OCI-LY1 (cell line): ENCODE results near the gene TRAPPC14.

ENCODE experiments used
- EZH2 ChIP-seq: fragments of 200-600 bp; sonication (generic), shearing (Covaris generic); IDR thresholded peaks from 2 replicates; pipeline ENCODE4 v1.8.0; 2017; ENCODE audit warnings: borderline replicate concordance, mixed run types, mild to moderate bottlenecking, antibody characterized with exemption, low read length, moderate library complexity, mixed read lengths
- TF ChIP-seq, protein P1 (sequence below): fragments of 200-600 bp; sonication (generic), shearing (Covaris generic); IDR thresholded peaks from 2 replicates; pipeline ENCODE4 v1.5.1; 2017; ENCODE audit warnings: mild to moderate bottlenecking, antibody characterized with exemption, low read length, moderate library complexity, mixed read lengths

GRCh38 chr7:100159099-100159623 is 638 bp upstream of the TRAPPC14 start:
- TF ChIP-seq, protein P1, sequence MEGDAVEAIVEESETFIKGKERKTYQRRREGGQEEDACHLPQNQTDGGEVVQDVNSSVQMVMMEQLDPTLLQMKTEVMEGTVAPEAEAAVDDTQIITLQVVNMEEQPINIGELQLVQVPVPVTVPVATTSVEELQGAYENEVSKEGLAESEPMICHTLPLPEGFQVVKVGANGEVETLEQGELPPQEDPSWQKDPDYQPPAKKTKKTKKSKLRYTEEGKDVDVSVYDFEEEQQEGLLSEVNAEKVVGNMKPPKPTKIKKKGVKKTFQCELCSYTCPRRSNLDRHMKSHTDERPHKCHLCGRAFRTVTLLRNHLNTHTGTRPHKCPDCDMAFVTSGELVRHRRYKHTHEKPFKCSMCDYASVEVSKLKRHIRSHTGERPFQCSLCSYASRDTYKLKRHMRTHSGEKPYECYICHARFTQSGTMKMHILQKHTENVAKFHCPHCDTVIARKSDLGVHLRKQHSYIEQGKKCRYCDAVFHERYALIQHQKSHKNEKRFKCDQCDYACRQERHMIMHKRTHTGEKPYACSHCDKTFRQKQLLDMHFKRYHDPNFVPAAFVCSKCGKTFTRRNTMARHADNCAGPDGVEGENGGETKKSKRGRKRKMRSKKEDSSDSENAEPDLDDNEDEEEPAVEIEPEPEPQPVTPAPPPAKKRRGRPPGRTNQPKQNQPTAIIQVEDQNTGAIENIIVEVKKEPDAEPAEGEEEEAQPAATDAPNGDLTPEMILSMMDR: no peak; the same call in 1 of the 2 replicates
- no peak for TF ChIP-seq EZH2
